NCI-H446 treated with DMSO at 0.1 percent for 48 hours (cell line): ENCODE results near the gene PGLYRP2.
"Not testable (repeated sequence)": the region's sequence is repeated elsewhere in the genome, so short reads cannot be mapped to it uniquely, and the experiment has no call there.

ENCODE experiments used
- DNase-seq: peaks from one replicate; lab custom pipeline; 2025; lab: John Stamatoyannopoulos, UW

PGLYRP2 gene

DNA sequence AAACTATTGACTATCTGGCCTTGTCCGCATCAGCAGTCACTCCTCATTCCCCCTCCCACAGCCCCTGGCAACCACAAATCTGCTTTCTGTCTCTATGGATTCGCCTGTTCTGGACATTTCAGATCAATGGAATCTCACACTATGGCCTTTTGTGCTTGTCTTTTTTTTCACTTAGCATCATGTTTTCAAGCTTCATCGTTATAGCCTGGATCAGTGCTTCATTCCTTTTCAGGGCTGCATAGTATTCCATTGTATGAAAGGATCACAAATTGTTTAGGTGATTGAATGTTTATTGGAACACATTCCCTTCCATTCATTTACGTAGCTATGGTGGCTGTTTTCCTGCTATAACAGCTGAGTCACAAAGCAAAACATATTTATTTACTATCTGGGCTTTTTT lies 7.7 kb upstream of the PGLYRP2 start:
- DNase-seq: no peak

DNA sequence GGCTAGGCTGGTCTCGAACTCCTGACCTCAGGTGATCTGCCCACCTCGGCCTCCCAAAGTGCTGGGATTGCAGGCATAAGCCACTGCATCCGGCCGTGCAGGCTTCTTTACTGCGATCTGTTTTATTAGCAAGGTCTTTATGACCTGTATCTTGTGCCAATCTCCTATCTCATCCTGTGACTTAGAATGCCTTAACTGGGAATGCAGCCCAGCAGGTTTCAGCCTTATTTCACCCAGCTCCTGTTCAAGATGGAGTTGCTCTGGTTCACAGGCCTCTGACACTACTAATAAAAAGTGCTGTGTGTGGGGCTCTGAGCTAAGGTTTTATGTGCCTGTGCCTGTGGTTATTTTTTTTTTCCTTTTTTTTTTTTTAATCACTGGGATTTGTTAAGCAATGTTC lies 6.5 kb upstream of the PGLYRP2 start:
- DNase-seq: not testable (repeated sequence)

DNA sequence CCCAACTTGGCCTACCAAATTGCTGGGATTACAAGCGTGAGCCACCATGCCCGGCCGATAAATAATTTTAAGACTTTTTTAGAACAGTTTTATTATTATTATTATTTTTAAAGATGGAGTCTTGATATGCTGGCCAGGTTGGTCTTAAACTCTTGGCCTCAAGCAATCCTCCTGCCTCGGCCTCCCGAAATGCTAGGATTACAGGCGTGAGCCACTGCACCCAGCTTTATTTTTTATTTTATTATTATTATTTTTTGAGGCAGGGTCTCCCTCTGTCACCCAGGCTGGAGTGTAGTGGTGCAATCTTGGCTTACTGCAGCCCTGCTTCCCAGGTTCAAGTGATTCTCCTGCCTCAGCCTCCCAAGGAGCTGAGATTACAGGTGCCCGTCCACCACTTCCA lies 1.7 kb upstream of the PGLYRP2 start:
- not testable (repeated sequence) for DNase-seq

GRCh38 chr19:15476325-15476724 lies 3.0 kb downstream of the PGLYRP2 start:
- DNase-seq: no peak

DNA sequence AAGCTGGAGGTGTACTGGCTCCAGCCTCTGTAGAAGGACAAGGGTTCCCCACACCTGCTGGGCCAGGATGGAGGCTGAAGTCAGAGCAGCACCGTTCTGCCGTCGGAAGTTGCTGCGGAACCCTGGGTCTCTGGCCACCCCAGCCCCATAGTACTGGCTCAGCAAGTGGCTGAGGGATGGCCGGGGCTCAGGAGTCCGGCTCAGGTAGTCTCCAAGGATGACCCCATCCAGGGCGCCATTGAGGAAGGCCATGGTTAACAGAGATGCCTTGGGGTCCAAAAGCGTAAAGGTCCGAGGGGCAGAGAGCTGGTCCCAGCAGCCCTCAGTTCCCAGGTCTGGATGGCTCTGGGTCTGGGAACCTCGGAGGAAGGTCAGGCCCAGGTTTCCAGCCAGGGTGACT lies 3.7 kb downstream of the PGLYRP2 start:
- no peak for DNase-seq

GRCh38 chr19:15475169-15475568 lies 4.1 kb downstream of the PGLYRP2 start:
- no peak for DNase-seq

GRCh38 chr19:15473821-15474220 lies 5.5 kb downstream of the PGLYRP2 start:
- DNase-seq: not testable (repeated sequence)

DNA sequence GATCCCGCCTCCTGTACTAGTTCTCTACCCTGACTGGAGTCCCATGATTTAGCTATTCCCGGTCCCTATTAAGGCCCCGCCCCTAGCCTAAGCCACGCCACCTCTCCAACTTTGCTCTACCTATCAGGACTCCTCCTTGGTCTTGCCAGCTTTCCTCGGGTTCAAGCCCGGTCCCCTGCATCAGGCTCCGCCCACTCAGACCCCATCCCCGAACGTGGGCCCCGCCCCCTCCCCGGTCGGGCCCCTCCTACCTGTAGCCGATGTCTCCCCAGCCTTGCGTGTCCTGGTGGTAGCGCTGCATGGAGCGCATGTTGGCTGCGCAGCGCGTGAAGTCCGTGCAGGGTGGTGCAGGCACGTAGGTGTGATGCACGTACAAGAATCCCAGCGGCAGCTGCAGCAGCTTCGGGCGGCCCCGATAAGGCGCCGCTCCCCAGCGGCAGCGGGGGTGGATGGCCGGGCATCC lies 7.6 kb downstream of the PGLYRP2 start:
- DNase-seq: no peak

- DNase-seq: no peak
These were observed 9.6 kb downstream of the PGLYRP2 start for GRCh38 chr19:15469513-15470297.

DNA sequence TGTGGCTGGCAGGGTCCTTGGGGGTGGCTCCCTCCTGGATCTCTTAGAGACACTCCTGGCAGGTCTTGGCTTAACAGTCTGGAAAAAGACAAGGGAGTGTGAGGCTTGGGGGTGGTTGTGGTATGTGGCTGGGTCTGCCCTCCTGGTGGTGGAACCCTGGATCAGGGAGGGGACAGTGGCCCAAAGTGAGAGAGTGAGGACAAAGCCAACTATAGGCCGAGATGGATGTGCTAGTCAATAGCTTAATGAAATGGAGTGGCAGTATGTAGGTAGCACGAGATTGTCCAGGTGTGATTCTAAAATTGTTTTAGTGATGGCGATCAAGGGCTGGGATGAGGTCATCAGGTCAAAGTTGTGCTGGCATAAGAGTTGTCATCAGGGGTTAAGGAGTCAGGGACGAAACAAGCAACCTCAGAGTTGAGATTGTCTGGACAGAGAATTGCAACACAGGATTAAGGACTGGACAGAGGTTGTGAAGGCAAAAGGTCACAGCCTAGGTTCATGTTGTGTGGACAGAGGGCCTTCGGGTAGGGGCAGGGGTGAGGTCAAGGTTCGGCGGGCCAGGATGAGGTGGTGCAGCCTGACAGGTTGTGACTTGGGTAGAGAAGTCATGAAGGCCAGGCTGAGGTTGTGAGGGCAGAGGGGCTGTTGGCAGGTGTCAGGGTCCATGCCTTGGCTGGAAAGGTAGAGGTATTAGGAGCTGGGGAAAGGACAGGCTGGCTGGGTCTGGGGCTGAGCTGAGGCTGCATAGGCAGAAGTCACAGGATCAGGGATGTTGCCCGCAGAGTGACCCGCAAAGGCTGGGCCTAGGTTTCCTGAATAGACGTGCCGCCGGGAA lies 10.4 kb downstream of the PGLYRP2 start:
- DNase-seq: no peak

DNA sequence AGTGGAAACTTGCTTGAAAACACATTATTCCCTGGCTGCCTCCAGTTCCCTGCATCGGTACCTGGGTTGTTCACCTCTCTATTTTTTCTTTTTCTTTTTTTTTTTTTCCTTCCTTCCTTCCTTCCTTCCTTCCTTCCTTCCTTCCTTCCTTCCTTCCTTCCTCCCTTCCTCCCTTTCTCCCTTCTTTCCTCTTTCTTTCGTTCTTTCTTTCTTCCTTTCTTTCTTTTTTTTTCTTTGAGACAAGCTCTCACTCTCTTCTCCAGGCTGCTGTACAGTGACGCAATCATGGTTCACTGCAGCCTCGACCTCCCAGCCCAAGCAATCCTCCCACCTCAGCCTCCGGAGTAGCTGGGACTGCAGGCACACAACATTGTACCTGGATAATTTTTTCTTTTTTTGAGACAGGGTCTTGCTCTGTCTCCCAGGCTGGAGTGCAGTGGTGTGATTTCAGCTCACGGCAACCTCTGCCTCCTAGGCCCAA lies 11.5 kb downstream of the PGLYRP2 start:
- no peak for DNase-seq

- no peak for DNase-seq
These were observed 12.2 kb downstream of the PGLYRP2 start for GRCh38 chr19:15466851-15467733.

GRCh38 chr19:15464394-15465385 lies 14.6 kb downstream of the PGLYRP2 start, which contains the start of gene RASAL3:
RASAL3 (minus strand) TSS chr19:15464544; CDS start chr19:15464358, 186 bp downstream.
- no peak for DNase-seq

GRCh38 chr19:15463861-15464371 lies 15.4 kb downstream of the PGLYRP2 start:
- DNase-seq: no peak

GRCh38 chr19:15461694-15462093 lies 17.6 kb downstream of the PGLYRP2 start:
- DNase-seq: no peak

- DNase-seq: no peak
These were observed 21.4 kb downstream of the PGLYRP2 start for GRCh38 chr19:15457701-15458484.

DNA sequence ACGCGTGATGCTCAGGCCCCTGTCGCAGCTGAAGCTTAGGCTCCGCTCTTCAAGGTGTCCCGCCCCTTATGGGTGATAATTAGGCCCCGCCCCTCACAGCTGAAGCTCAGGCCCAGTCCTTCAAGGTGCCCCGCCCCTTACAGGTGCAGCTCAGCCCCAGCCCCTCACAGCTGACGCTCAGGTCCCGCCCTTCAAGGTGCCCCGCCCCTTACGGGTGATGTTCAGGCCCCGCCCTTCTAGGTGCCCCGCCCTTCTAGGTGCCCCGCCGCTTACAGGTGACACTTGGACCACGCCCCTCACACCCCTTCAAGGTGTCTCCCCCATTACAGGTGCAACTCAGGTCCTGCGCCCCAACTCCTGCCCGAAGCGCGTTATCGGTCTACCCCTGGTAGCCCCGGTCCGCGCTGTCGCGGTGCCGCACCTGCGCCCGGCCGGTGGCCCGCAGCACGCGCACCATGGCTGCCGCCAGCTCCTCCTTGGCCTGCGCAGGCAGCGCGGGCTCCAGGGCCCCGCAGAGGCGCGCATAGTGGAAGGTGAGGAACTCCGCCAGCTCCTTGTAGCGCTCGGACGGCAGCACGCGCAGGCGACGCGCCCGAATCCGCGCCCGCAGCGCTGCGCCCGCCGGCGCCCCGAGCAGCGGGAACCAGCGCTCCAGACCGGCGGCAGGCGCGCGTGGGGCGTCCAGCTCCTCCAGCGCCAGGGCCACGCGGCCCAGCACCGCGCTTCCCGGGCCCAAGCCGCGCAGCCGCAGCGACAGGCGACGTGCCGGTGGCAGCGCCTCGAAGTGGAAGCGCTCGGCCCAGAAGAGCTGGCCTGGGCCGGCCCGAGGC lies 22.2 kb downstream of the PGLYRP2 start:
- no peak for DNase-seq

- no peak for DNase-seq
These were observed 22.9 kb downstream of the PGLYRP2 start for GRCh38 chr19:15456441-15456840.

DNA sequence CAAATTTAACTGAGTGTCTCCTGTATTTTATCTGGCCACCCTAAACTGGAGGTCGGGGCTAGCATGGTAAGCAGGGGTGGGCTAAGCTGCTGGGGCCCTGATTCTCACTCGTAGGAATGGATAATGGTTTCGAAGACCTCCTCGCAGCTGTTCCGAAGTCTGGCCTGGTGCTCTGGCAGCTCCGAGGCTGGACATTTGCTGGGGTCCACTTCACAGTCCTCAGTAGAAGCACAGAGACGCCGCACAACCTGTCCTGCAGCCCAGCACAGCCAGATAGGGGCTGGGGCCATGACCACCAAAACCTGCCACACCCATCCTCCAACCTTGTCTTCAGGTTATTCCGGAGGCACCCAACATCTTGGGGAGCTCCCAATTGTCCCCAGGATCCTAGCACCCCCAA lies 23.3 kb downstream of the PGLYRP2 start:
- no peak for DNase-seq
